Tibial nerve (tissue), 3 donors: ENCODE results near the gene PRM3.

Experiments
- CTCF ChIP-seq, 5 experiments: fragments of 200-600 bp in 3 of 5; fragments of 450-650 bp in 2 of 5; sonication (generic) in 3 of 5; IDR thresholded peaks; one replicate each; pipeline ENCODE4 v1.5.1; 2016 to 2019; ENCODE audit warnings: antibody characterized with exemption in 5 of 5, mild to moderate bottlenecking in 3 of 5, moderate library complexity in 2 of 5
- POLR2A ChIP-seq, 2 donors: fragments of 450-650 bp; IDR thresholded peaks; one replicate each; pipeline ENCODE4 v1.6.1; 2017; ENCODE audit warnings: antibody characterized with exemption in 2 of 2, mild to moderate bottlenecking in 2 of 2, moderate library complexity in 2 of 2

- TF ChIP-seq CTCF (IDR thresholded peaks at IDR 0.05) (no peak), POLR2A (IDR thresholded peaks at IDR 0.05) (no peak)
Measured at GRCh38 chr16:11273721-11274324, 394 bp upstream of the PRM3 start.
